HepG2 (cell line): ENCODE data around the gene OGG1. TPM values are rescaled to one million over a fixed set of nuclear protein-coding genes. Genes with fewer than 3 reads are reported as not detected.
A peak's percentile ranks its signal among the peaks of the same experiment; 100 is the strongest.

Experiments used
- ATAC-seq: fragments of 200-7000 bp; cut with Tn5 transposase; 3 replicates; pipeline ENCODE4 v1.9.1; 2020; ENCODE audit warnings: mild to moderate bottlenecking, moderate library complexity
- BruUV-seq: library from RNA; stranded (reverse); fragments of 400-500 nt; replicated peaks from 2 replicates; lab custom pipeline; 2021; lab: Mats Ljungman, UMichigan
- CTCF ChIA-PET: fragments of 300-600 bp; formaldehyde crosslinking; extraction: SDS; loops from one replicate; lab custom pipeline; 2021; ENCODE audit warnings: low total read pairs, inconsistent platforms, low intra/inter-chr PET ratio; lab: Yijun Ruan, JAX
- POLR2A ChIA-PET: fragments of 350-600 bp; sonication (Branson Sonifier 250); formaldehyde crosslinking; loops from one replicate; lab custom pipeline; 2020; ENCODE audit warnings: antibody characterized with exemption, inconsistent platforms; lab: Yijun Ruan, JAX
- DNase-seq: peaks from one replicate; pipeline ENCODE4 v3.0.0-alpha.2; 2015; ENCODE audit warnings: low spot score
- FAIRE-seq: peaks from 3 replicates; lab custom pipeline; 2011; peaks lifted over from hg19 to GRCh38; lab: Jason Lieb, UNC
- H2AFZ ChIP-seq: one replicate; pipeline ENCODE4 v1.6.1; 2011; ENCODE audit warnings: low read length, inconsistent platforms
- H3K27ac ChIP-seq: fragments of 300-600 bp; 3 replicates; pipeline ENCODE4 v1.8.0; 2011; ENCODE audit warnings: mixed run types, mild to moderate bottlenecking, mixed read lengths, low read length, inconsistent platforms; ENCODE audit not compliant: insufficient read depth; ENCODE audit errors: extremely low read length
- H3K27me3 ChIP-seq, 2 experiments: fragments of 200-600 bp in 1 of 2; 2 replicates in 1 of 2; 3 replicates in 1 of 2; pipeline versions ENCODE4 v1.6.0 to v1.8.0; 2011; ENCODE audit warnings: low read length in 2 of 2, mild to moderate bottlenecking in 2 of 2, moderate library complexity in 2 of 2, inconsistent platforms in 1 of 2; ENCODE audit not compliant: insufficient read depth in 2 of 2, control insufficient read depth in 1 of 2
- H3K36me3 ChIP-seq, 2 experiments: fragments of 200-600 bp in 1 of 2; replicated peaks in 1 of 2; 2 replicates in 1 of 2; 3 replicates in 1 of 2; pipeline versions ENCODE4 v1.5.1 to v1.8.0; 2011; ENCODE audit warnings: low read length in 2 of 2, inconsistent platforms in 1 of 2; ENCODE audit not compliant: insufficient read depth in 2 of 2, control insufficient read depth in 1 of 2
- H3K4me1 ChIP-seq: 2 replicates; pipeline ENCODE4 v1.5.1; 2012; ENCODE audit warnings: low read length, inconsistent platforms; ENCODE audit not compliant: insufficient read depth
- H3K4me2 ChIP-seq: 2 replicates; pipeline ENCODE4 v1.6.0; 2011; ENCODE audit warnings: low read depth, low read length, inconsistent platforms
- H3K4me3 ChIP-seq, 3 experiments: fragments of 200-600 bp in 1 of 3; sonication (generic), shearing (Covaris generic) in 1 of 3; replicated peaks in 1 of 3; 2 replicates each; pipeline ENCODE4 v1.5.1; 2011 to 2016; ENCODE audit warnings: low read length in 3 of 3, inconsistent platforms in 2 of 3, low read depth in 2 of 3, mild to moderate bottlenecking in 2 of 3, control low read depth in 1 of 3, mixed read lengths in 1 of 3; ENCODE audit not compliant: insufficient read depth in 1 of 3
- H3K79me2 ChIP-seq: one replicate; pipeline ENCODE4 v1.6.1; 2011; ENCODE audit warnings: low read length, inconsistent platforms; ENCODE audit not compliant: insufficient read depth
- H3K9ac ChIP-seq: 2 replicates; pipeline ENCODE4 v1.6.0; 2011; ENCODE audit warnings: mild to moderate bottlenecking, low read depth, low read length, inconsistent platforms; ENCODE audit not compliant: insufficient read depth
- H3K9me3 ChIP-seq: 2 replicates; pipeline ENCODE4 v1.5.1; 2012; ENCODE audit warnings: mild to moderate bottlenecking, low read length
- H4K20me1 ChIP-seq: 2 replicates; pipeline ENCODE4 v1.6.0; 2011; ENCODE audit warnings: inconsistent platforms, mild to moderate bottlenecking, low read length, moderate library complexity; ENCODE audit not compliant: insufficient read depth
- EP300 ChIP-seq, 3 experiments: sonication (generic) in 1 of 3; formaldehyde crosslinking in 1 of 3; IDR thresholded peaks; 2 replicates each; pipeline versions ENCODE4 v1.5.1 to v1.6.1; 2011 to 2020; ENCODE audit warnings: low read depth in 2 of 3, low read length in 2 of 3, borderline replicate concordance in 1 of 3, improper control_type of control experiment in 1 of 3, mild to moderate bottlenecking in 1 of 3, missing genetic modification reagents in 1 of 3, moderate library complexity in 1 of 3
- HES4 ChIP-seq: sonication (generic); formaldehyde crosslinking; IDR thresholded peaks from 2 replicates; pipeline ENCODE4 v1.9.0; 2021; ENCODE audit warnings: mild to moderate bottlenecking, missing genetic modification reagents, borderline replicate concordance
- PPARG ChIP-seq: conservative IDR thresholded peaks from 2 replicates; pipeline ENCODE4 v1.6.1; 2016; ENCODE audit warnings: missing biosample characterization, missing genetic modification reagents
- SIN3B ChIP-seq: fragments of 150-350 bp; IDR thresholded peaks from 2 replicates; pipeline ENCODE4 v1.6.1; 2014; ENCODE audit warnings: low read length
- SIX1 ChIP-seq: sonication (generic); formaldehyde crosslinking; IDR thresholded peaks from 2 replicates; pipeline ENCODE4 v1.4.0; 2020; ENCODE audit warnings: missing genetic modification reagents, borderline replicate concordance
- SIX4 ChIP-seq: sonication (generic); formaldehyde crosslinking; IDR thresholded peaks from 2 replicates; pipeline ENCODE4 v1.4.0; 2020; ENCODE audit warnings: missing genetic modification reagents
- ZNF10 ChIP-seq: sonication (generic); formaldehyde crosslinking; IDR thresholded peaks from 2 replicates; pipeline ENCODE4 v1.4.0; 2020; ENCODE audit warnings: mild to moderate bottlenecking, low read depth, missing genetic modification reagents, borderline replicate concordance
- ZNF124 ChIP-seq: sonication (generic); formaldehyde crosslinking; IDR thresholded peaks from 2 replicates; pipeline ENCODE4 v1.4.0; 2020; ENCODE audit warnings: missing genetic modification reagents
- ZNF33B ChIP-seq: sonication (generic); formaldehyde crosslinking; IDR thresholded peaks from 2 replicates; pipeline ENCODE4 v1.5.1; 2020; ENCODE audit warnings: mild to moderate bottlenecking, missing genetic modification reagents
- ZNF598 ChIP-seq: sonication (generic); formaldehyde crosslinking; IDR thresholded peaks from 2 replicates; pipeline ENCODE4 v1.5.1; 2020; ENCODE audit warnings: mild to moderate bottlenecking, missing genetic modification reagents, borderline replicate concordance
- ZNF674 ChIP-seq: sonication (generic); formaldehyde crosslinking; IDR thresholded peaks from 2 replicates; pipeline ENCODE4 v1.5.0; 2020; ENCODE audit warnings: low read depth, mild to moderate bottlenecking, missing genetic modification reagents
- ZNF724P ChIP-seq: sonication (generic); formaldehyde crosslinking; IDR thresholded peaks from 2 replicates; pipeline ENCODE4 v1.8.0; 2022; ENCODE audit warnings: missing genetic modification reagents, borderline replicate concordance
- WGBS: methylation state at CpG from one replicate; pipeline ENCODE4 v1.1.6; 2017; ENCODE audit warnings: low lambda C conversion rate; 5-methylcytosine and 5-hydroxymethylcytosine counted together
- in situ Hi-C: cut with HindIII; loops from 2 replicates; pipeline ENCODE4 v1.10.0; 2017; ENCODE audit warnings: low pct_unique_long_range_greater_than_20kb; ENCODE audit not compliant: extremely low pct_ligation_motif_present
- intact Hi-C: fragments of 100-400 bp; cut with micrococcal nuclease; formaldehyde crosslinking; loops from one replicate; pipeline ENCODE4 v1.10.0; 2022; ENCODE audit not compliant: unreplicated experiment
- polyA plus RNA-seq, 8 experiments: library from polyadenylated mRNA; depleted of rRNA in 3 of 8; stranded (reverse) in 7 of 8; unstranded in 1 of 8; fragments of >200 nt; fragmentation: Illumina TruSeq in 4 of 8; extraction: Trizol in 4 of 8; gene quantifications; 2 replicates each; pipeline versions ENCODE4 v1.2.1 to v1.2.3, GENCODE V29; 2011 to 2016; ENCODE audit warnings: low read depth in 4 of 8, missing spikeins in 1 of 8, mixed read lengths in 1 of 8; ENCODE audit not compliant: insufficient read depth in 1 of 8
- total RNA-seq, 5 experiments: library from RNA; depleted of rRNA; stranded (reverse); fragments of >200 nt; fragmentation: Illumina TruSeq; extraction: Trizol; gene quantifications; 2 replicates each; pipeline ENCODE4 v1.2.3, GENCODE V29; 2016; ENCODE audit warnings: low read depth in 1 of 5
- TF ChIP-seq, protein P1 (sequence below): sonication (generic); formaldehyde crosslinking; IDR thresholded peaks from 2 replicates; pipeline ENCODE4 v1.5.1; 2020; ENCODE audit warnings: mild to moderate bottlenecking, missing genetic modification reagents, moderate library complexity
- TF ChIP-seq, protein P2 (sequence below): sonication (generic); formaldehyde crosslinking; conservative IDR thresholded peaks from 2 replicates; pipeline ENCODE4 v1.4.0; 2020; ENCODE audit warnings: missing genetic modification reagents
- TF ChIP-seq, protein P3 (sequence below): sonication (generic); formaldehyde crosslinking; IDR thresholded peaks from 2 replicates; pipeline ENCODE4 v1.5.1; 2020; ENCODE audit warnings: mild to moderate bottlenecking, missing genetic modification reagents

The OGG1 gene
- total and polyA plus RNA-seq, 2 of the 13 experiments (the other 11 are each of a cell fraction or from before 2014, with no cell fraction given): 28.7 to 33.2 TPM

- H3K9ac ChIP-seq: peak overlapping the region; percentile 77
- in situ Hi-C loops: no loop called here
- no peak for TF ChIP-seq SIX4 (CRISPR knock-in tag)
- no peak for TF ChIP-seq PPARG
- TF ChIP-seq, protein P1, sequence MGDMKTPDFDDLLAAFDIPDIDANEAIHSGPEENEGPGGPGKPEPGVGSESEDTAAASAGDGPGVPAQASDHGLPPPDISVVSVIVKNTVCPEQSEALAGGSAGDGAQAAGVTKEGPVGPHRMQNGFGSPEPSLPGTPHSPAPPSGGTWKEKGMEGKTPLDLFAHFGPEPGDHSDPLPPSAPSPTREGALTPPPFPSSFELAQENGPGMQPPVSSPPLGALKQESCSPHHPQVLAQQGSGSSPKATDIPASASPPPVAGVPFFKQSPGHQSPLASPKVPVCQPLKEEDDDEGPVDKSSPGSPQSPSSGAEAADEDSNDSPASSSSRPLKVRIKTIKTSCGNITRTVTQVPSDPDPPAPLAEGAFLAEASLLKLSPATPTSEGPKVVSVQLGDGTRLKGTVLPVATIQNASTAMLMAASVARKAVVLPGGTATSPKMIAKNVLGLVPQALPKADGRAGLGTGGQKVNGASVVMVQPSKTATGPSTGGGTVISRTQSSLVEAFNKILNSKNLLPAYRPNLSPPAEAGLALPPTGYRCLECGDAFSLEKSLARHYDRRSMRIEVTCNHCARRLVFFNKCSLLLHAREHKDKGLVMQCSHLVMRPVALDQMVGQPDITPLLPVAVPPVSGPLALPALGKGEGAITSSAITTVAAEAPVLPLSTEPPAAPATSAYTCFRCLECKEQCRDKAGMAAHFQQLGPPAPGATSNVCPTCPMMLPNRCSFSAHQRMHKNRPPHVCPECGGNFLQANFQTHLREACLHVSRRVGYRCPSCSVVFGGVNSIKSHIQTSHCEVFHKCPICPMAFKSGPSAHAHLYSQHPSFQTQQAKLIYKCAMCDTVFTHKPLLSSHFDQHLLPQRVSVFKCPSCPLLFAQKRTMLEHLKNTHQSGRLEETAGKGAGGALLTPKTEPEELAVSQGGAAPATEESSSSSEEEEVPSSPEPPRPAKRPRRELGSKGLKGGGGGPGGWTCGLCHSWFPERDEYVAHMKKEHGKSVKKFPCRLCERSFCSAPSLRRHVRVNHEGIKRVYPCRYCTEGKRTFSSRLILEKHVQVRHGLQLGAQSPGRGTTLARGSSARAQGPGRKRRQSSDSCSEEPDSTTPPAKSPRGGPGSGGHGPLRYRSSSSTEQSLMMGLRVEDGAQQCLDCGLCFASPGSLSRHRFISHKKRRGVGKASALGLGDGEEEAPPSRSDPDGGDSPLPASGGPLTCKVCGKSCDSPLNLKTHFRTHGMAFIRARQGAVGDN (CRISPR knock-in tag): no peak
- TF ChIP-seq HES4: no peak
- no peak for TF ChIP-seq EP300 (IDR thresholded peaks at IDR 0.05; ENCODE audit: low read depth in 2 of 2, low read length in 2 of 2)
- TF ChIP-seq EP300 (CRISPR knock-in tag; IDR thresholded peaks at IDR 0.05; ENCODE audit: borderline replicate concordance): no peak
- TF ChIP-seq ZNF724P (CRISPR knock-in tag): no peak
- TF ChIP-seq, protein P2, sequence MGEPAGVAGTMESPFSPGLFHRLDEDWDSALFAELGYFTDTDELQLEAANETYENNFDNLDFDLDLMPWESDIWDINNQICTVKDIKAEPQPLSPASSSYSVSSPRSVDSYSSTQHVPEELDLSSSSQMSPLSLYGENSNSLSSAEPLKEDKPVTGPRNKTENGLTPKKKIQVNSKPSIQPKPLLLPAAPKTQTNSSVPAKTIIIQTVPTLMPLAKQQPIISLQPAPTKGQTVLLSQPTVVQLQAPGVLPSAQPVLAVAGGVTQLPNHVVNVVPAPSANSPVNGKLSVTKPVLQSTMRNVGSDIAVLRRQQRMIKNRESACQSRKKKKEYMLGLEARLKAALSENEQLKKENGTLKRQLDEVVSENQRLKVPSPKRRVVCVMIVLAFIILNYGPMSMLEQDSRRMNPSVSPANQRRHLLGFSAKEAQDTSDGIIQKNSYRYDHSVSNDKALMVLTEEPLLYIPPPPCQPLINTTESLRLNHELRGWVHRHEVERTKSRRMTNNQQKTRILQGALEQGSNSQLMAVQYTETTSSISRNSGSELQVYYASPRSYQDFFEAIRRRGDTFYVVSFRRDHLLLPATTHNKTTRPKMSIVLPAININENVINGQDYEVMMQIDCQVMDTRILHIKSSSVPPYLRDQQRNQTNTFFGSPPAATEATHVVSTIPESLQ (CRISPR knock-in tag): no peak
- 0 out of 2 replicates have a peak, but pooled peaks have one; percentile 20 for TF ChIP-seq ZNF598 (CRISPR knock-in tag)
- no peak for TF ChIP-seq ZNF33B (CRISPR knock-in tag)
- TF ChIP-seq SIX1 (CRISPR knock-in tag): no peak
- no peak for TF ChIP-seq ZNF124 (CRISPR knock-in tag)
- TF ChIP-seq, protein P3, sequence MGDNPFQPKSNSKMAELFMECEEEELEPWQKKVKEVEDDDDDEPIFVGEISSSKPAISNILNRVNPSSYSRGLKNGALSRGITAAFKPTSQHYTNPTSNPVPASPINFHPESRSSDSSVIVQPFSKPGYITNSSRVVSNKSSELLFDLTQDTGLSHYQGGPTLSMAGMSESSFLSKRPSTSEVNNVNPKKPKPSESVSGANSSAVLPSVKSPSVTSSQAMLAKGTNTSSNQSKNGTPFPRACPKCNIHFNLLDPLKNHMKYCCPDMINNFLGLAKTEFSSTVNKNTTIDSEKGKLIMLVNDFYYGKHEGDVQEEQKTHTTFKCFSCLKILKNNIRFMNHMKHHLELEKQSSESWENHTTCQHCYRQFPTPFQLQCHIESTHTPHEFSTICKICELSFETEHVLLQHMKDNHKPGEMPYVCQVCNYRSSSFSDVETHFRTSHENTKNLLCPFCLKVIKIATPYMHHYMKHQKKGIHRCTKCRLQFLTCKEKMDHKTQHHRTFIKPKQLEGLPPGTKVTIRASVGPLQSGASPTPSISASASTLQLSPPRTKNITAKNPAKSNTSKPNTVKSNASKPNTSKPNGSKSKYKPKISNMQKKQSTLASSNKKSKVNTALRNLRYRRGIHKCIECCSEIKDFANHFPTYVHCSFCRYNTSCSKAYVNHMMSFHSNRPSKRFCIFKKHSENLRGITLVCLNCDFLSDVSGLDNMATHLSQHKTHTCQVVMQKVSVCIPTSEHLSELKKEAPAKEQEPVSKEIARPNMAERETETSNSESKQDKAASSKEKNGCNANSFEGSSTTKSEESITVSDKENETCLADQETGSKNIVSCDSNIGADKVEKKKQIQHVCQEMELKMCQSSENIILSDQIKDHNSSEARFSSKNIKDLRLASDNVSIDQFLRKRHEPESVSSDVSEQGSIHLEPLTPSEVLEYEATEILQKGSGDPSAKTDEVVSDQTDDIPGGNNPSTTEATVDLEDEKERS: no peak
- no peak for TF ChIP-seq ZNF674 (CRISPR knock-in tag)
- no peak for TF ChIP-seq SIN3B
- TF ChIP-seq ZNF10 (CRISPR knock-in tag): no peak
Measured at GRCh38 chr3:9749296-9749644, 482 bp upstream of the OGG1 start.

More at GRCh38 chr3:9749296-9749644, 482 bp upstream of the OGG1 start:
- 31% methylated on average over 16 of the region's 19 CpGs for WGBS
- H3K36me3 ChIP-seq: peaks cover 33 to 46% of the 10 kb centered on the region in 2 experiments
- H4K20me1 ChIP-seq: no peaks in the 10 kb centered on the region
- peak overlapping the region; percentile 90 for H3K4me2 ChIP-seq
- H3K4me1 ChIP-seq: peaks cover 19% of the 10 kb centered on the region
- ATAC-seq (peak; percentile 22), DNase-seq (no peak), FAIRE-seq (no peak)
- H3K79me2 ChIP-seq: peaks cover 13% of the 10 kb centered on the region
- H3K9me3 ChIP-seq: no peaks in the 10 kb centered on the region
- peak overlapping the region; percentile 72 for H3K27ac ChIP-seq
- CTCF ChIA-PET: no interaction called here
- intact Hi-C loops: loop anchor here (1.0 kb wide), 1 partner anchor 18 kb away; the partner anchor contains the start of gene BRPF1
- H2AFZ ChIP-seq: no peak overlapping the region
- no peaks in the 10 kb centered on the region for H3K27me3 ChIP-seq
- H3K4me3 ChIP-seq: peak overlapping the region; percentile 78 to 89 (median 83)
- BruUV-seq: TSS peak; percentile 76
- POLR2A ChIA-PET: interaction anchor here (1.0 to 4.0 kb wide), 11 partner anchors 11 to 197 kb away, joined by 3 to 50 read pairs (median 7); partner anchors contain the start of genes ARPC4, BRPF1, CAMK1 and TADA3
